Measurements from ENCODE around the gene PAFAH2. TPM values are rescaled to one million over a fixed set of nuclear protein-coding genes. Genes with fewer than 3 reads are reported as not detected.

Gene PAFAH2
- total and polyA plus RNA-seq, 2 of the 13 experiments (the other 11 are each of a cell fraction or from before 2014, with no cell fraction given): 6.9 to 9.4 TPM

- peak; percentile 100 for TF ChIP-seq HCFC1 (IDR thresholded peaks at IDR 0.05; ENCODE audit: low read depth, low read length)
- no peak for TF ChIP-seq ELF4 (CRISPR knock-in tag; IDR thresholded peaks at IDR 0.05; ENCODE audit: borderline replicate concordance)
- TF ChIP-seq ZNF33B (CRISPR knock-in tag; IDR thresholded peaks at IDR 0.05): peak; percentile 81; the same call in 1 of the 2 replicates
- TF ChIP-seq ZBTB21 (CRISPR knock-in tag; IDR thresholded peaks at IDR 0.05): no peak; the same call in 1 of the 2 replicates
- peak; percentile 74 for TF ChIP-seq POLR2AphosphoS5 (IDR thresholded peaks at IDR 0.05; ENCODE audit: low read depth, low read length)
- peak; percentile 98 for TF ChIP-seq RXRB (CRISPR knock-in tag; IDR thresholded peaks at IDR 0.05; ENCODE audit: borderline replicate concordance)
- TF ChIP-seq NFKBIZ (CRISPR knock-in tag; IDR thresholded peaks at IDR 0.05): peak; percentile 78; the same call in 1 of the 2 replicates
- TF ChIP-seq ZNF781 (CRISPR knock-in tag; IDR thresholded peaks at IDR 0.05; ENCODE audit: borderline replicate concordance, not compliant biosample characterization): peak; percentile 78
- TF ChIP-seq AFF4 (CRISPR knock-in tag; IDR thresholded peaks at IDR 0.05): peak; percentile 83; the same call in 1 of the 2 replicates
- no peak for TF ChIP-seq POLR2AphosphoS2 (IDR thresholded peaks at IDR 0.05; ENCODE audit: low read depth, low read length)
- TF ChIP-seq, protein P1, sequence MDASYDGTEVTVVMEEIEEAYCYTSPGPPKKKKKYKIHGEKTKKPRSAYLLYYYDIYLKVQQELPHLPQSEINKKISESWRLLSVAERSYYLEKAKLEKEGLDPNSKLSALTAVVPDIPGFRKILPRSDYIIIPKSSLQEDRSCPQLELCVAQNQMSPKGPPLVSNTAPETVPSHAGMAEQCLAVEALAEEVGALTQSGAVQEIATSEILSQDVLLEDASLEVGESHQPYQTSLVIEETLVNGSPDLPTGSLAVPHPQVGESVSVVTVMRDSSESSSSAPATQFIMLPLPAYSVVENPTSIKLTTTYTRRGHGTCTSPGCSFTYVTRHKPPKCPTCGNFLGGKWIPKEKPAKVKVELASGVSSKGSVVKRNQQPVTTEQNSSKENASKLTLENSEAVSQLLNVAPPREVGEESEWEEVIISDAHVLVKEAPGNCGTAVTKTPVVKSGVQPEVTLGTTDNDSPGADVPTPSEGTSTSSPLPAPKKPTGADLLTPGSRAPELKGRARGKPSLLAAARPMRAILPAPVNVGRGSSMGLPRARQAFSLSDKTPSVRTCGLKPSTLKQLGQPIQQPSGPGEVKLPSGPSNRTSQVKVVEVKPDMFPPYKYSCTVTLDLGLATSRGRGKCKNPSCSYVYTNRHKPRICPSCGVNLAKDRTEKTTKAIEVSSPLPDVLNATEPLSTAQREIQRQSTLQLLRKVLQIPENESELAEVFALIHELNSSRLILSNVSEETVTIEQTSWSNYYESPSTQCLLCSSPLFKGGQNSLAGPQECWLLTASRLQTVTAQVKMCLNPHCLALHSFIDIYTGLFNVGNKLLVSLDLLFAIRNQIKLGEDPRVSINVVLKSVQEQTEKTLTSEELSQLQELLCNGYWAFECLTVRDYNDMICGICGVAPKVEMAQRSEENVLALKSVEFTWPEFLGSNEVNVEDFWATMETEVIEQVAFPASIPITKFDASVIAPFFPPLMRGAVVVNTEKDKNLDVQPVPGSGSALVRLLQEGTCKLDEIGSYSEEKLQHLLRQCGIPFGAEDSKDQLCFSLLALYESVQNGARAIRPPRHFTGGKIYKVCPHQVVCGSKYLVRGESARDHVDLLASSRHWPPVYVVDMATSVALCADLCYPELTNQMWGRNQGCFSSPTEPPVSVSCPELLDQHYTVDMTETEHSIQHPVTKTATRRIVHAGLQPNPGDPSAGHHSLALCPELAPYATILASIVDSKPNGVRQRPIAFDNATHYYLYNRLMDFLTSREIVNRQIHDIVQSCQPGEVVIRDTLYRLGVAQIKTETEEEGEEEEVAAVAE (CRISPR knock-in tag; IDR thresholded peaks at IDR 0.05; ENCODE audit: borderline replicate concordance): peak; percentile 89; the same call in 1 of the 2 replicates
- no peak for TF ChIP-seq ZBTB34 (CRISPR knock-in tag; IDR thresholded peaks at IDR 0.05)
- peak; percentile 52 for TF ChIP-seq NFYB (CRISPR knock-in tag; IDR thresholded peaks at IDR 0.05)
- peak; percentile 93 for TF ChIP-seq U2AF1 (optimal IDR thresholded peaks at IDR 0.05; ENCODE audit: low read depth, low read length)
- TF ChIP-seq FOSL2 (CRISPR knock-in tag; IDR thresholded peaks at IDR 0.05): peak; percentile 75
- TF ChIP-seq, protein P2, sequence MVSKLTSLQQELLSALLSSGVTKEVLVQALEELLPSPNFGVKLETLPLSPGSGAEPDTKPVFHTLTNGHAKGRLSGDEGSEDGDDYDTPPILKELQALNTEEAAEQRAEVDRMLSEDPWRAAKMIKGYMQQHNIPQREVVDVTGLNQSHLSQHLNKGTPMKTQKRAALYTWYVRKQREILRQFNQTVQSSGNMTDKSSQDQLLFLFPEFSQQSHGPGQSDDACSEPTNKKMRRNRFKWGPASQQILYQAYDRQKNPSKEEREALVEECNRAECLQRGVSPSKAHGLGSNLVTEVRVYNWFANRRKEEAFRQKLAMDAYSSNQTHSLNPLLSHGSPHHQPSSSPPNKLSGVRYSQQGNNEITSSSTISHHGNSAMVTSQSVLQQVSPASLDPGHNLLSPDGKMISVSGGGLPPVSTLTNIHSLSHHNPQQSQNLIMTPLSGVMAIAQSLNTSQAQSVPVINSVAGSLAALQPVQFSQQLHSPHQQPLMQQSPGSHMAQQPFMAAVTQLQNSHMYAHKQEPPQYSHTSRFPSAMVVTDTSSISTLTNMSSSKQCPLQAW (CRISPR knock-in tag; IDR thresholded peaks at IDR 0.05): peak; percentile 94
- TF ChIP-seq ZNF30 (CRISPR knock-in tag; IDR thresholded peaks at IDR 0.05): no peak
Measured at GRCh38 chr1:25997828-25998761, at the start of gene PAFAH2 (continued).
